Neuron (in vitro differentiated cells): Measurements from ENCODE around the gene HECW1.

Experiments
- H2AFZ ChIP-seq: one replicate; pipeline ENCODE4 v1.6.1; 2013; ENCODE audit warnings: low read depth, mild to moderate bottlenecking, inconsistent platforms, low read length, moderate library complexity
- H3K27me3 ChIP-seq: one replicate; pipeline ENCODE4 v1.6.1; 2013; ENCODE audit warnings: low read length; ENCODE audit not compliant: insufficient read depth
- H3K36me3 ChIP-seq: one replicate; pipeline ENCODE4 v1.6.1; 2013; ENCODE audit warnings: low read length; ENCODE audit not compliant: insufficient read depth
- H3K4me1 ChIP-seq: one replicate; pipeline ENCODE4 v1.6.1; 2013; ENCODE audit warnings: low read length; ENCODE audit not compliant: insufficient read depth
- H3K4me3 ChIP-seq: 2 replicates; pipeline ENCODE4 v1.5.1; 2013; ENCODE audit warnings: mild to moderate bottlenecking, low read length, moderate library complexity
- H3K9me3 ChIP-seq: one replicate; pipeline ENCODE4 v1.6.1; 2013; ENCODE audit warnings: low read length

HECW1 gene

GRCh38 chr7:43175570-43176200 is 63.2 kb downstream of the HECW1 start:
- no peaks in the 10 kb centered on the region for H3K36me3 ChIP-seq
- H3K4me3 ChIP-seq, result no peak overlapping the region
- no peaks in the 10 kb centered on the region for H3K27me3 ChIP-seq
- H3K4me1 ChIP-seq, result no peaks in the 10 kb centered on the region
- H3K9me3 ChIP-seq, result no peaks in the 10 kb centered on the region
- no peak overlapping the region for H2AFZ ChIP-seq

DNA sequence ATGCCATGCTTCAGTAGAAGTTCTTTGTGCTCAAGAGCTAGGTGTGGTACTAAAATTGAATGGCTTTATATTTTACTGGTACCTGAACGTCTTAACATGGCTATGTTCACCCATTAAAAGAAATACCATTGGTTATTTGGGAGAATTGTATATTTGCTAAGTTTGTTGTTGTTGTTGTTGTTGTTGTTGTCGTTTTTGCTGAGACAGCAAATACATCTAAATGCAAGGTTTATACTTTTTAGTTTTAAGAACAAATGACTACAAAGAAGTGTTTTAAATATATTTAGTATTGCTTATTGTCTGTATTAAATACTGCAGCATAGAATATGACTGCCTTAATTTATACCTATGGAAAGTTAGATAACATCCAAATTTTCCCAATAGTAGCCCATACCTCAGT is 66.9 kb downstream of the HECW1 start:
- Histone ChIP-seq H3K4me1 (no peaks in the 10 kb centered on the region), H2AFZ (no peak overlapping the region), H3K36me3 (no peaks in the 10 kb centered on the region), H3K9me3 (no peaks in the 10 kb centered on the region), H3K27me3 (no peaks in the 10 kb centered on the region), H3K4me3 (no peak overlapping the region)

DNA sequence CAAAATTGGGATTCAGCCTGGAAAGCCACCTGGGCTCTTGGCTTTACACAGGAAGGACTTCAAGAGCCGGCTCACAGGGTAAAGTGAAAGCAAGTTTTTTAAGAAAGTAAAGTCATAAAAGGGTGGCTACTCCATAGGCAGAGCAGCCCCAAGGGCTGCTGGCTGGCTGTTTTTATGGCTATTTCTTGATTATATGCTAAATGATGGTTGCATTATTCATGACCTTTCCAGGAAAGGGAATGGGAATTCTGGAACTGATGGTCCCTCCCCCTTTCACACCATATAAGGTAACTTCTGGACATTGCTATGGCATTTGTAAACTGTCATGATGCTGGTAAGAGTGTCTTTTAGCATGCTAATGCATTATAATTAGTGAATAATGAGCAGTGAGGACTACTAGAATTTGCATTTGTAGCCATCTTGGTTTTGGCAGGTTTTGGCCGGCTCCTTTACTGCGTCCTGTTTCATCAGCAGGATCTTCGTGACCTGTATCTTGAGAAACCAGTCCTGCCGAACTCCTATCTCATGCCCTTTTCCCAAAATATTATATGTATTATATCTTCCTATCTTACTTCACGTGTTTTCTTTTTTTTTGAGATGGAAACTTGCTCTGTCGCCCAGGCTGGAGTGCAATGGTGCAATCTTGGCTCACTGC is 80.5 kb downstream of the HECW1 start:
- Histone ChIP-seq H3K4me3 (no peak overlapping the region), H3K27me3 (no peaks in the 10 kb centered on the region), H2AFZ (no peak overlapping the region)

DNA sequence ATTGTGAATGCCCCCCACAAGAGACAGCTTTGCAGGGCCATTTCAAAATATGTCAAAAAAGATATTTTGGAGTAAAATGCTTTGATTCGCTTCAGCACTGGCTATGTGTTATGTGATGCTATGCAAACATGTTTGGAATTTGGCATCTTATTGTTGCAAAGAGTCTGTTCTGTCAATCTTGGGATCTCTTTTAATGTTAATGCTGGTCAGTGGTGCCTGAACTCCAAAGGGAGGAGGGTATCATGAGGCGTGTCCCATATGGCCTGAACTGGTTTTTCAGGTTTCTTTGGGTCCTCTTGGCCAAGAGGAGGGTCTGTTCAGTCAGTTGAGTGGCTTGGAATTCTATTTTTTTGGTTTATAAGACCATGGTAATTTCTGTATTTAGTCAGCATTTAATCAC is 81.4 kb downstream of the HECW1 start:
- no peaks in the 10 kb centered on the region for H3K27me3 ChIP-seq
- H3K36me3 ChIP-seq, result no peaks in the 10 kb centered on the region
- H3K4me1 ChIP-seq, result peaks cover 7% of the 10 kb centered on the region
- H2AFZ ChIP-seq, result no peak overlapping the region
- H3K9me3 ChIP-seq, result no peaks in the 10 kb centered on the region
- H3K4me3 ChIP-seq, result no peak overlapping the region

More for the DNA sequence above, 80.5 kb downstream of the HECW1 start:
- Histone ChIP-seq H3K36me3 (no peaks in the 10 kb centered on the region), H3K9me3 (no peaks in the 10 kb centered on the region), H3K4me1 (peaks cover 7% of the 10 kb centered on the region)

GRCh38 chr7:43195256-43195655 is 82.8 kb downstream of the HECW1 start:
- Histone ChIP-seq H3K4me1 (peaks cover 7% of the 10 kb centered on the region), H3K36me3 (no peaks in the 10 kb centered on the region), H2AFZ (no peak overlapping the region), H3K4me3 (no peak overlapping the region), H3K27me3 (no peaks in the 10 kb centered on the region), H3K9me3 (no peaks in the 10 kb centered on the region)

GRCh38 chr7:43195768-43196167 is 83.3 kb downstream of the HECW1 start:
- Histone ChIP-seq H3K27me3 (no peaks in the 10 kb centered on the region), H3K4me3 (no peak overlapping the region), H3K9me3 (no peaks in the 10 kb centered on the region), H3K36me3 (no peaks in the 10 kb centered on the region), H3K4me1 (peaks cover 7% of the 10 kb centered on the region), H2AFZ (no peak overlapping the region)

DNA sequence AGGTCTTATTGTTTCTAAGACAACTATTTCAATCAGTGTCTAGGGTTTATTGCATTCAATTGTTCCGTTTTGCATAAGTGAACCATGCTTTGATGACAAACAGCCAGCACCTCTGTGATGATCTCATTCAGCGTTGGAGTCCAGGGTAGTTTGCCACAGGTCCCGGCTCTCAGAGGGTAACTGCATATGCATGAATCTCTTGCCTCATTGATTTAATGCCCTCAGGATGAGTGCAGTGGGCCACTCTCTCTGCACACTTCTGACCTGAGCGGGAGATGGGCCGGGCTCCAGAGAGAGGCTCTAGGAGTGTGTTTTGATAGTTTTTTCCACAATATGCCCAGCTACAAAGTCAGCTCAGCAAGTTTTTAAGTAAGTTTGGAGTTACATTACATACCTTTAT is 83.9 kb downstream of the HECW1 start:
- peaks cover 7% of the 10 kb centered on the region for H3K4me1 ChIP-seq
- H3K4me3 ChIP-seq, result no peak overlapping the region
- H3K36me3 ChIP-seq, result no peaks in the 10 kb centered on the region

DNA sequence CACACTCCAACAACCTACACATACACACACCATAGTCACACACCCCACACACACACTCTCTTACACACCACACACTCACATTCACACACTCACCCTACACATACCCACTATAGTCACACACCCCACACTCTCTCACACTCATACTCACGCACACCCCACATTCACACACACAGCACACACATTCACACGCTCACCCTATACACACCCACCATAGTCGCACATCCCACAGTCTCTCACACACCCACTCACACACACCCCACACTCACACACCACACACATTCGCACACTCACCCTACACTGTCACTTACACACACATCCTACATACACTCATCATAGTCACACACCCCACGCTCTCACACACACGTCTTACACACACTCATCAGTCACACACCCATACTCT is 85.6 kb downstream of the HECW1 start:
- Histone ChIP-seq H3K36me3 (no peaks in the 10 kb centered on the region), H3K27me3 (no peaks in the 10 kb centered on the region), H2AFZ (no peak overlapping the region), H3K4me3 (no peak overlapping the region), H3K9me3 (no peaks in the 10 kb centered on the region), H3K4me1 (peaks cover 4% of the 10 kb centered on the region)

More for the DNA sequence above, 83.9 kb downstream of the HECW1 start:
- Histone ChIP-seq H3K9me3 (no peaks in the 10 kb centered on the region), H2AFZ (no peak overlapping the region), H3K27me3 (no peaks in the 10 kb centered on the region)

- Histone ChIP-seq H3K9me3 (no peaks in the 10 kb centered on the region), H2AFZ (no peak overlapping the region), H3K4me1 (peaks cover 3% of the 10 kb centered on the region), H3K36me3 (no peaks in the 10 kb centered on the region), H3K4me3 (no peak overlapping the region), H3K27me3 (no peaks in the 10 kb centered on the region)
Measured at GRCh38 chr7:43198599-43199090, 86.2 kb downstream of the HECW1 start.

GRCh38 chr7:43199371-43200160 is 87.1 kb downstream of the HECW1 start:
- H3K27me3 ChIP-seq, result peaks cover 2% of the 10 kb centered on the region
- no peak overlapping the region for H2AFZ ChIP-seq
- H3K4me1 ChIP-seq, result no peaks in the 10 kb centered on the region
- no peaks in the 10 kb centered on the region for H3K36me3 ChIP-seq
- H3K9me3 ChIP-seq, result no peaks in the 10 kb centered on the region
- no peak overlapping the region for H3K4me3 ChIP-seq

DNA sequence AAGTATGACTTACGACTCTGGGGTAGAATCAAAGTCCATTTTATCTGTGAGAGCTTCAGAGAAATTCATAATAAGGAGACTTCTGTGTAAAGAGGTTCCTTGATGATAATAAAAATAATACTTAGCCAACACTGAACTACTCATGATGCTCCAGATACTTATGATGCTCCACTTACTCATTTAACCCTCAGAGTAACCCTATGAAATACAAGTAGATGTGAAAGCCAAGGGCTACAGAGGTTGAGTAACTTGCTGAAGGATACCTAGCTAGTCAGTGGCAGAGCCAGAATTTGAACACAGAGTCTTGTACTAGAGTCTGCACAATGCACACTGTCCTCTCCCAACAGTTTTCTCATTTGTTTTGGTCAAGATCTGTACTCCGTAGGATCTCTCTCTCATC is 89.5 kb downstream of the HECW1 start:
- Histone ChIP-seq H3K4me3 (no peak overlapping the region), H3K4me1 (no peaks in the 10 kb centered on the region), H2AFZ (no peak overlapping the region), H3K9me3 (no peaks in the 10 kb centered on the region), H3K27me3 (peaks cover 2% of the 10 kb centered on the region), H3K36me3 (no peaks in the 10 kb centered on the region)

GRCh38 chr7:43204081-43204480 is 91.6 kb downstream of the HECW1 start:
- Histone ChIP-seq H3K4me1 (no peaks in the 10 kb centered on the region), H3K9me3 (no peaks in the 10 kb centered on the region), H2AFZ (no peak overlapping the region), H3K36me3 (no peaks in the 10 kb centered on the region), H3K4me3 (no peak overlapping the region), H3K27me3 (peaks cover 2% of the 10 kb centered on the region)

DNA sequence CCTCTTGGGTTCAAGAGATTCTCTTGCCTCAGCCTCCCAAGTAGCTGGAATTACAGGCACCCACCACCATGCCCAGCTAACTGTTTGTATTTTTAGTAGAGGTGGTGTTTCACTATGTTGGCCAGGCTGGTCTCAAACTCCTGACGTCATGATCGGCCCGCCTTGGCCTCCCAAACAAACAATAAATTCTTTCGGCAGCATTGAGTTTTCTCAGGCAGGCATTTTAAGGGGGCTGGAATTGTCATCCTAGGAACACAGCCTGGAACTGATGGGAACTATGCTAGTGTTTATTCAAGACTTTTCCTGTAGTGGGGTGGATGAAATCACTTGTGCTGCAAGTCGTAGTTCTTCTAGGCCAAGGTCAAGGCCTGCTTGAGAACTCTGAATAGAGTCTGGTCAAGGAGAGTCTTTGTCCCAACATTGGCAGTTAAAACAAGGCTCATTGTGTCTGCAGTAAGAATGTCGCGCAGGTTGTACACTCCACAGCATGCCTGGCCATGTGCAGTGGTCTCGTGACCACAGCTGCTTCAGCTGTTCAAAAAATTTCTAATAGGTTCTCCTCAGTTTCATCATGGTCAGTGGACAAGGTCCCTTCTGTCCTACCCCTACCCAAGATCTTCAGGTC is 92.8 kb downstream of the HECW1 start:
- H3K4me1 ChIP-seq, result no peaks in the 10 kb centered on the region
- H3K9me3 ChIP-seq, result no peaks in the 10 kb centered on the region
- H3K27me3 ChIP-seq, result peaks cover 2% of the 10 kb centered on the region
- H2AFZ ChIP-seq, result no peak overlapping the region
- no peaks in the 10 kb centered on the region for H3K36me3 ChIP-seq
- no peak overlapping the region for H3K4me3 ChIP-seq
